Osteoblast (primary cell): ENCODE measurements around the gene CNN2. TPM values are rescaled to one million over a fixed set of nuclear protein-coding genes. Genes with fewer than 3 reads are reported as not detected.

Source experiments
- DNase-seq: peaks from one replicate; pipeline ENCODE4 v3.0.0; 2011; ENCODE audit warnings: low spot score, mixed read lengths; ENCODE audit not compliant: insufficient read length; ENCODE audit errors: missing footprints
- H2AFZ ChIP-seq: 2 replicates; pipeline ENCODE4 v1.6.0; 2011; ENCODE audit warnings: mild to moderate bottlenecking, low read length
- H3K27ac ChIP-seq: 2 replicates; pipeline ENCODE4 v1.5.1; 2011; ENCODE audit warnings: mild to moderate bottlenecking, low read depth, low read length, moderate library complexity
- H3K27me3 ChIP-seq: 2 replicates; pipeline ENCODE4 v1.6.0; 2012; ENCODE audit warnings: mild to moderate bottlenecking, control low read depth, inconsistent platforms, low read length, moderate library complexity; ENCODE audit not compliant: insufficient read depth
- H3K36me3 ChIP-seq: 2 replicates; pipeline ENCODE4 v1.5.1; 2011; ENCODE audit warnings: mild to moderate bottlenecking, low read length, control low read depth, moderate library complexity; ENCODE audit not compliant: insufficient read depth
- H3K4me1 ChIP-seq: 2 replicates; pipeline ENCODE4 v1.5.1; 2011; ENCODE audit warnings: mild to moderate bottlenecking, low read length, control low read depth, moderate library complexity; ENCODE audit not compliant: insufficient read depth
- H3K4me2 ChIP-seq: 2 replicates; pipeline ENCODE4 v1.6.0; 2011; ENCODE audit warnings: mild to moderate bottlenecking, low read length; ENCODE audit not compliant: insufficient read depth
- H3K4me3 ChIP-seq: fragments of 200-600 bp; sonication (generic); 3 replicates; pipeline ENCODE4 v1.5.1; 2012; ENCODE audit warnings: mild to moderate bottlenecking, low read length, inconsistent platforms; ENCODE audit not compliant: insufficient read depth
- H3K79me2 ChIP-seq: 2 replicates; pipeline ENCODE4 v1.6.0; 2012; ENCODE audit warnings: mild to moderate bottlenecking, low read length, control low read depth, inconsistent platforms; ENCODE audit not compliant: insufficient read depth
- H3K9me3 ChIP-seq: 2 replicates; pipeline ENCODE4 v1.5.1; 2011; ENCODE audit warnings: low read depth, low read length, control low read depth
- H4K20me1 ChIP-seq: 2 replicates; pipeline ENCODE4 v1.6.0; 2012; ENCODE audit warnings: mild to moderate bottlenecking, low read length, control low read depth; ENCODE audit not compliant: insufficient read depth
- total RNA-seq: library from RNA; depleted of rRNA; stranded (reverse); fragments of >200 nt; gene quantifications from 2 replicates; pipeline ENCODE4 v1.2.3, GENCODE V29; 2012
- TF ChIP-seq, protein P1 (sequence below): IDR thresholded peaks from 2 replicates; pipeline ENCODE4 v1.5.1; 2011; ENCODE audit warnings: mild to moderate bottlenecking, low read depth, low read length, moderate library complexity; ENCODE audit errors: extremely low read depth

Gene CNN2
- total RNA-seq, 1 donor, result 594 TPM

- Histone ChIP-seq H3K9me3 (no peaks in the 10 kb centered on the region), H3K36me3 (peaks cover 19% of the 10 kb centered on the region), H4K20me1 (peaks cover 21% of the 10 kb centered on the region), H3K4me2 (peak overlapping the region; percentile 80), H3K4me1 (peaks cover 42% of the 10 kb centered on the region), H3K27ac (no peak overlapping the region), H3K79me2 (no peaks in the 10 kb centered on the region), H3K4me3 (peak overlapping the region; percentile 37), H3K27me3 (no peaks in the 10 kb centered on the region), H2AFZ (no peak overlapping the region)
- DNase-seq, result no peak
- TF ChIP-seq, protein P1, sequence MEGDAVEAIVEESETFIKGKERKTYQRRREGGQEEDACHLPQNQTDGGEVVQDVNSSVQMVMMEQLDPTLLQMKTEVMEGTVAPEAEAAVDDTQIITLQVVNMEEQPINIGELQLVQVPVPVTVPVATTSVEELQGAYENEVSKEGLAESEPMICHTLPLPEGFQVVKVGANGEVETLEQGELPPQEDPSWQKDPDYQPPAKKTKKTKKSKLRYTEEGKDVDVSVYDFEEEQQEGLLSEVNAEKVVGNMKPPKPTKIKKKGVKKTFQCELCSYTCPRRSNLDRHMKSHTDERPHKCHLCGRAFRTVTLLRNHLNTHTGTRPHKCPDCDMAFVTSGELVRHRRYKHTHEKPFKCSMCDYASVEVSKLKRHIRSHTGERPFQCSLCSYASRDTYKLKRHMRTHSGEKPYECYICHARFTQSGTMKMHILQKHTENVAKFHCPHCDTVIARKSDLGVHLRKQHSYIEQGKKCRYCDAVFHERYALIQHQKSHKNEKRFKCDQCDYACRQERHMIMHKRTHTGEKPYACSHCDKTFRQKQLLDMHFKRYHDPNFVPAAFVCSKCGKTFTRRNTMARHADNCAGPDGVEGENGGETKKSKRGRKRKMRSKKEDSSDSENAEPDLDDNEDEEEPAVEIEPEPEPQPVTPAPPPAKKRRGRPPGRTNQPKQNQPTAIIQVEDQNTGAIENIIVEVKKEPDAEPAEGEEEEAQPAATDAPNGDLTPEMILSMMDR, result no peak
Observed at GRCh38 chr19:1041835-1042685, 15.7 kb downstream of the CNN2 start.

DNA sequence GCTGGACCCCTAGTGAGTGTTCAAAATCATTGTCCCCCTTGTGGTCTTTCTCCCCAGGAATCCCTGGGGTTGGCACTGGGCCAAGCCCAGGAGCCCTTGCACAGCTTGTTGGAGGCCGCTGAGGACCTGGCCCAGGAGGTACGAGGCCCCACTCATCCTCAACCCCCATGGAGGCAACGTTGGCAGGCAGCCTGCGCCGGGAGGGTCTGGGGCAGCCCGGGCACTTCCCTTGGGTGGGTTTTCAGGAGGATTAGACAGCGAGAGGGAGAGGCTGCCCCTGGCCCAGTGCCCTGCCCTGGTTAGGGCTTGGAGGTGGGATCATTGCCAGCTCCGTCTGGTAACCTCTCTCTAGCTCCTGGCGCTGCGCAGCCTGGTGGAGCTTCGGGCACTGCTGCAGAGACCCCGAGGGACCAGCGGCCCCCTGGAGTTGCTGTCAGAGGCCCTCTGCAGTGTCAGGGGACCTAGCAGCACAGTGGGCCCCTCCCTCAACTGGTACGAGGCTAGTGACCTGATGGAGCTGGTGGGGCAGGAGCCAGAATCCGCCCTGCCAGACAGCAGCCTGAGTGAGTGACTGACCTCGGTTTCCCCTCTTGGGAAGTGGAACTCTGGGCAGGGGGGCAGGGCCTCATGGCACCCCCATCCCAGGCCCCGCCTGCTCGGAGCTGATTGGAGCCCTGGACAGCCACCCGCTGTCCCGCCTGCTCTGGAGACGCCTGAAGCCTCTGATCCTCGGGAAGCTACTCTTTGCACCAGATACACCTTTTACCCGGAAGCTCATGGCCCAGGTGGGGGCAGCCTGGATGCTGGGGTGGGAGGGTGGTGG, 16.5 kb downstream of the CNN2 start:
- Histone ChIP-seq H3K36me3 (peaks cover 12% of the 10 kb centered on the region), H3K27ac (no peak overlapping the region), H2AFZ (no peak overlapping the region), H3K79me2 (no peaks in the 10 kb centered on the region), H3K4me3 (no peak overlapping the region), H3K4me1 (peaks cover 38% of the 10 kb centered on the region), H4K20me1 (peaks cover 16% of the 10 kb centered on the region), H3K4me2 (peak overlapping the region; percentile 80), H3K9me3 (no peaks in the 10 kb centered on the region), H3K27me3 (no peaks in the 10 kb centered on the region)
- TF ChIP-seq, protein P1, result no peak
- peak; percentile 94 for DNase-seq

DNA sequence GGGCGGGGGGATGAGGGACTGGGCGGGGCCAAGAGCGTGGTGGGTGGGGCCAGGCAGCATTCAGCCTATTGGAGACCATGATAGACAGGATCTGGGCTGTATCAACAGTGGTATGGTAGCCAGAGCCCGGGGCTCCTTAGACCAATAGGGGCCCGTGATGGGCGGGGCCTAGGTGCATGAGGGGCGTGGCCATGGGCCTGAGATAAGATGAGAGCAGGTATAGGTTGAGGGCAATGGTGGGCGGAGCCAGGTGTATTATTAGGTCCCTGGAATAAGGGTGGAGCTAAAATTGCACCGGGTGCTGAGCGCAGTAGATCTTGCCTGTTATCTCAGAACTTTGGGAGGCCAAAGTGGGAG, 18.8 kb downstream of the CNN2 start:
- DNase-seq, result peak; percentile 94
- no peaks in the 10 kb centered on the region for H4K20me1 ChIP-seq

More for the DNA sequence above, 18.8 kb downstream of the CNN2 start:
- H3K4me1 ChIP-seq, result peaks cover 24% of the 10 kb centered on the region
- H3K27ac ChIP-seq, result no peak overlapping the region
- no peak overlapping the region for H2AFZ ChIP-seq
- H3K79me2 ChIP-seq, result no peaks in the 10 kb centered on the region
- H3K27me3 ChIP-seq, result no peaks in the 10 kb centered on the region
- H3K9me3 ChIP-seq, result no peaks in the 10 kb centered on the region
- H3K4me2 ChIP-seq, result no peak overlapping the region
- no peaks in the 10 kb centered on the region for H3K36me3 ChIP-seq
- no peak overlapping the region for H3K4me3 ChIP-seq
- TF ChIP-seq, protein P1, result no peak
